KOPT-K1 (cell line): ENCODE data around the gene PPP1R9B.

Source experiments
- H3K27ac ChIP-seq: fragments of 200-600 bp; sonication (generic); 2 replicates; pipeline ENCODE4 v1.5.1; 2016; ENCODE audit warnings: antibody characterized with exemption, mild to moderate bottlenecking, low read depth, low read length; ENCODE audit not compliant: poor library complexity, severe bottlenecking
- H3K36me3 ChIP-seq: fragments of 200-600 bp; sonication (generic); 2 replicates; pipeline ENCODE4 v1.5.1; 2017; ENCODE audit warnings: antibody characterized with exemption, mild to moderate bottlenecking, low read length, moderate library complexity; ENCODE audit not compliant: insufficient read depth
- H3K9me3 ChIP-seq: fragments of 200-600 bp; sonication (generic); 2 replicates; pipeline ENCODE4 v1.5.1; 2017; ENCODE audit warnings: antibody characterized with exemption, low read length, mild to moderate bottlenecking; ENCODE audit not compliant: insufficient read depth, poor library complexity, severe bottlenecking

The PPP1R9B gene

GRCh38 chr17:50135316-50136095, 15.0 kb downstream of the PPP1R9B start:
- Histone ChIP-seq H3K27ac (no peak overlapping the region), H3K36me3 (peaks cover 66% of the 10 kb centered on the region), H3K9me3 (no peaks in the 10 kb centered on the region)

DNA sequence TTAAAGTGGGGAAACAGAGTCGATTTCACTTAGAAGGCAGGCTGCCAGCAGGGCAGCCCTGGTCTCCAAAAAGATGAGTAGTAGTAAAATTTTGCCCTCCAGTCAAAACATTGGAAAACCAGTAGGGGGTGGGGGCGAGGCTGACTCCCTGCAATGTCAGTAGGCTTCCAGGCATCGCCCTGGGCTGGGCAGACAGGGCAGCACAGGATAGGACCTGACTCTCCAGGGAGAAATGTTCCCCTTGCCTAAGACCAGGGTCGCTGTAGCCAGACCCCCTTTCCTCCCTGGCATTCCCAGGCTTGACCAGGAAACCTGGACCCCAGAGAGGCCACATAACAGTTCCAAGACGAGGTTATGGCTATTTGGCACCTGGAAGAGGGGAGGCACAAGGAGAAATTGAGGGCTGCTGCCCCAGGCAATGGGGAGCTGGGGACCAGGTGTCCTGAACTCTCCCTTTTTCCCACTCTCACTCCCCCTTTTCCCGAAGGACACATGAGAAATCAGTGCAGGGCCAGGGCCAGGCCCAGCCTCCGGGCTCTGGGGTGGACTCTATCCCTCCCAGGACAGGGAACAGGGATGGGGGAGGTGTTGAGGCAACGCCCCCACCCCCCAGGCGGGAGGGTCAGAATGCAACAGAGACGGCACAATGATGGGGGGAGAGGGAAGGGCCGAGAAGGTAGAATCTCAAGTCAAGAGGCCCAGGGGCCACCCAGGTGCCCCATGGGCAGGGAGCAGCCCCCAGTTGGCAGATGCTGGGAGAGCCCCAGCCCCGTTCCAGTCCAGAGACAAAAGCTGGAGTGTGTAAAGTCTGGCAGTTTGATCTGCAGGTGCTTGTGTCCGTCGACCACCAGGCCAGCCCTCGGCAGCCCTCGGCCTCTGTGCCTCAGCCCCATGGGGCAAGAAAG, 16.0 kb downstream of the PPP1R9B start:
- Histone ChIP-seq H3K27ac (no peak overlapping the region), H3K36me3 (peaks cover 61% of the 10 kb centered on the region), H3K9me3 (no peaks in the 10 kb centered on the region)

DNA sequence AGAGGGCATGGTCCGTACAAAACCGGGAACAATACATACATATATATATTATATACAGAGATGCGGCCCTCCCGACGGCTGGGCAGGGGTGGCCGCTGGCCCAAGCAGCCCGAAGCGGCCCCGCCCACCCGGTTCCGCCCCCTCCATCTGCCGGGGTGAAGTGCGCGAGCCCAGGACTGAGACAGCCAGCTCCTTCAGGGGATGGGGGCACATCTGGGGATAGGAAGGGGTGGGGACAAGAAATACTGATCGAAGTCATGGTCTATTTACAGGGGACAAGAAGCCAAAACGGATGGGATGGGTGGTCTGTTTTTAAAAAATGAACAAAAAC, 16.7 kb downstream of the PPP1R9B start:
- H3K36me3 ChIP-seq = peaks cover 53% of the 10 kb centered on the region
- H3K27ac ChIP-seq = no peak overlapping the region

DNA sequence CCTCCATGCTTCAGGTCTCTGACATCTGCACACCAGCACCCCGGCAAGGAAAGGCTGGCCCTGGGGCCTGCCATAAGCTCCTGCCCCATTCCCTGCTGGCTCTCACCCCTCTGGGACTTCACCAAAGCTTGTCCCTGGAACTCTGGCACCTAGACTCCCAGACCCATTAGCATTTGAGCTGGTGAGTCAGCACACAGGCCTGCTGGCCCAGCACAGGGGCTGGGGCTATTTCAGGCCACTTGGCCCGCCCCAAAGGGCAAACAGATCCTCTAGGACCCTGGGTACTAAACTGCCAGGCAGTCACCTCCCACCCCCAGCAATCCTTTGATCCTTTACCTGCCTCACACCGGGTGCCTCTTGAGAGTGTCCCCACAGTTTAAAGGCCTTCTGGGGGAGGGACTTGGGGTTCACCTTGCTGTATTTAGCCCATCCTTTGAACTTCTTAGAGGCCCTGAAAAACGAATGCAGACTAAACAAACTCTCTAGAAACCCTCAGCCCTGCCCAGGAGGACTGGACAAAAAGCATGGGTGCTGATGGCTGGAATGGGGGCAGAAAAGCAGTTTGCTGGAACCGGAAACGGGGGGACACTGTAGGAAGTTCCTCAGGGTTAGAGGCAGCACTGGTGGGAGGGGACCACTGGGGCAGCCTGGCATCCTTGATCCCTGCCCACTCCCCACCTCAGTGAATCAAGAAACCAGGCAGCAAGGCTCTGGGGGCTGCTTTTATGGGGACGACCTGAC, 17.3 kb downstream of the PPP1R9B start:
- Histone ChIP-seq H3K36me3 (peaks cover 48% of the 10 kb centered on the region), H3K9me3 (no peaks in the 10 kb centered on the region), H3K27ac (no peak overlapping the region)

More for the DNA sequence above, 16.7 kb downstream of the PPP1R9B start:
- H3K9me3 ChIP-seq = no peaks in the 10 kb centered on the region

GRCh38 chr17:50132104-50132794, 18.2 kb downstream of the PPP1R9B start:
- peaks cover 39% of the 10 kb centered on the region; the same call in 1 of the 2 replicates for H3K36me3 ChIP-seq
- no peak overlapping the region for H3K27ac ChIP-seq
- no peaks in the 10 kb centered on the region for H3K9me3 ChIP-seq

- H3K27ac ChIP-seq = no peak overlapping the region
- H3K9me3 ChIP-seq = no peaks in the 10 kb centered on the region
Observed at GRCh38 chr17:50130559-50131305, 19.7 kb downstream of the PPP1R9B start.

GRCh38 chr17:50129728-50130558, 20.5 kb downstream of the PPP1R9B start, which contains the start of gene SAMD14:
SAMD14 (minus strand) TSS chr17:50130160; CDS start chr17:50124959, 5,201 bp downstream.
- Histone ChIP-seq H3K9me3 (no peaks in the 10 kb centered on the region), H3K27ac (no peak within 1 kb of the TSS), H3K36me3 (peaks cover 17% of the 10 kb centered on the region; the same call in 1 of the 2 replicates)

More at GRCh38 chr17:50130559-50131305, 19.7 kb downstream of the PPP1R9B start:
- H3K36me3 ChIP-seq = peaks cover 23% of the 10 kb centered on the region; the same call in 1 of the 2 replicates

DNA sequence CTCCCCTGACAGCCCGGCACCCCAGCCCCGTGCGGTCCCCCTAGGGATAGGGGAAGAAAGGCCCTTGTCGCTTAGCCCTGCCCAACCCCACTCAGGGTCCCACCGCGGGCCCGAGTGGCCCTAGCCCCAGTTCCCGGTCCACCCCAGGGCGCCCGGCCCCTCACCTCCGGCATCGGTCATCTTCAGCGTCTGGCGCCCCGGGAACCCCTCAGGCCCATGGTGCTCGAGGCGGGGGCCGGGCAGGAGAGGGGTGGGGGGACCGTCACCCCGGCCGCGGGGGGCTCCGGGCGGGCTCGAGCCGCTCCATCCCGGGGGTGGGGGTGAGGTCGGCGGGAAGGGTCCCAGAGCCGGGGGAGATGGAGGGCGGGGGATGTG, 21.1 kb downstream of the PPP1R9B start:
- Histone ChIP-seq H3K9me3 (no peaks in the 10 kb centered on the region), H3K36me3 (peaks cover 11% of the 10 kb centered on the region; the same call in 1 of the 2 replicates), H3K27ac (no peak overlapping the region)

GRCh38 chr17:50128441-50129352, 21.8 kb downstream of the PPP1R9B start:
- Histone ChIP-seq H3K27ac (no peak overlapping the region), H3K36me3 (peaks cover 6% of the 10 kb centered on the region; the same call in 1 of the 2 replicates), H3K9me3 (no peaks in the 10 kb centered on the region)

- Histone ChIP-seq H3K9me3 (no peaks in the 10 kb centered on the region), H3K27ac (no peak overlapping the region), H3K36me3 (peaks cover 2% of the 10 kb centered on the region; the same call in 1 of the 2 replicates)
Observed at GRCh38 chr17:50127697-50128361, 22.6 kb downstream of the PPP1R9B start.

DNA sequence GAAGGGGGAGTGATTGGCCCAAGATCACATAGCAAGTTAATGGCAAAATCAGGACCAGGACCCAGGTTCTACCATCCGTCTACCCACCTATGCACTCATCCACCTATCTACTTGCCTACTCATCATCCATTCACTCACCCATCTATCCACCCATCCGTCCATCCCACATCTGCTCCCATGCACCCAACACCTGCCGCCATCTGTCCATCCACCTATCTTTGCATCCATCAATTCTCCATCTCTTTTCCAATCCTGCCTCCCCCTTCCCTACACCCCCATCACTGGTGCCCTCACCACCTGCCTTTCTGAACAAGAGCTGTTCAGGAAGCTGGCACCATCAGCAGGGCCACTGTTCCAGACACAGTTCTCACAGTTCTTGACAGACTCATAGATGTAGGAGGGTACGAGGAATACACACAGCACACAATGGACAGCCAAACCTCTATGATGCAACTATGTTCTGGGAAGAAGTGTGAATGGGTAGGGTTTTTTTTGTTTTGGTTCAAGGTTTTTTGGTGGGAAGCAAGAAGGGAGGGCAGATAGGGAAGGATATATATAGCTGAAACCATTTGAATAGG, 25.0 kb downstream of the PPP1R9B start:
- H3K9me3 ChIP-seq = no peaks in the 10 kb centered on the region
- no peaks in the 10 kb centered on the region for H3K36me3 ChIP-seq
- no peak overlapping the region for H3K27ac ChIP-seq
